Heart right ventricle (tissue), 16 donors: ENCODE data around the gene WDHD1. TPM values are rescaled to one million over a fixed set of nuclear protein-coding genes. Genes with fewer than 3 reads are reported as not detected.
"Not testable (repeated sequence)": the region's sequence is repeated elsewhere in the genome, so short reads cannot be mapped to it uniquely, and the experiment has no call there.

Experiments
- ATAC-seq, 8 donors: fragments of 200-7000 bp; cut with Tn5 transposase; one replicate each; pipeline ENCODE4 v1.9.1; 2020; ENCODE audit warnings: mild to moderate bottlenecking in 8 of 8, moderate library complexity in 8 of 8, moderate number of reproducible peaks in 1 of 8
- DNase-seq, 2 donors: peaks; one replicate each; pipeline ENCODE4 v3.0.0-alpha.2; 2020
- H3K27ac ChIP-seq, 10 donors: fragments of 200-600 bp; sonication (generic) in 2 of 10; one replicate each; pipeline versions ENCODE4 v1.5.0 to v1.8.0; 2020 to 2022; ENCODE audit warnings: mild to moderate bottlenecking in 3 of 10
- H3K27me3 ChIP-seq, 7 donors: fragments of 200-600 bp; one replicate each; pipeline ENCODE4 v1.8.0; 2021 to 2022; ENCODE audit warnings: mild to moderate bottlenecking in 2 of 7
- H3K36me3 ChIP-seq, 9 donors: fragments of 200-600 bp; sonication (generic) in 1 of 9; one replicate each; pipeline versions ENCODE4 v1.5.0 to v1.8.0; 2020 to 2022; ENCODE audit warnings: mild to moderate bottlenecking in 2 of 9
- H3K4me1 ChIP-seq, 9 donors: fragments of 200-600 bp; sonication (generic) in 1 of 9; one replicate each; pipeline versions ENCODE4 v1.5.0 to v1.8.0; 2020 to 2022; ENCODE audit warnings: mild to moderate bottlenecking in 4 of 9
- H3K4me3 ChIP-seq, 10 donors: fragments of 200-600 bp; sonication (generic) in 2 of 10; one replicate each; pipeline versions ENCODE4 v1.5.0 to v1.8.0; 2020 to 2022; ENCODE audit warnings: mild to moderate bottlenecking in 7 of 10, moderate library complexity in 2 of 10
- H3K9me3 ChIP-seq, 11 donors: fragments of 200-600 bp in 10 of 11; sonication (generic) in 2 of 11; one replicate each; pipeline versions ENCODE4 v1.5.0 to v1.8.0; 2013 to 2022; ENCODE audit warnings: mild to moderate bottlenecking in 2 of 11, control low read depth in 1 of 11, moderate library complexity in 1 of 11
- CTCF ChIP-seq, 9 donors: fragments of 200-600 bp; sonication (generic) in 2 of 9; IDR thresholded peaks; one replicate each; pipeline versions ENCODE4 v1.5.0 to v1.8.0; 2021 to 2022; ENCODE audit warnings: antibody characterized with exemption in 9 of 9, mild to moderate bottlenecking in 5 of 9, moderate library complexity in 1 of 9
- WGBS, 2 donors: extraction: QIAGEN DNeasy Blood & Tissue Kit; methylation state at CpG; one replicate each; pipeline ENCODE4 v1.1.7; 2013; ENCODE audit warnings: inconsistent platforms in 1 of 2; 5-methylcytosine and 5-hydroxymethylcytosine counted together
- intact Hi-C, 10 donors: fragments of 100-400 bp; cut with DNase I; formaldehyde crosslinking; loops; one replicate each; pipeline versions ENCODE4 v1.11.1 to v1.14.2; 2022
- polyA plus RNA-seq, 2 donors: library from polyadenylated mRNA; stranded (reverse); fragments of 200-250 nt; gene quantifications; one replicate each; pipeline ENCODE4 v1.2.3, GENCODE V29; 2013
- total RNA-seq, 10 donors: library from RNA; stranded (reverse); fragmentation: NEBNext Ultra II Directional in 3 of 10; extraction: Animal tissue kit (Norgen Biotek cat#: 25700) in 3 of 10; gene quantifications; one replicate each; pipeline versions ENCODE4 v1.2.1 to v1.2.4, GENCODE V29; 2021 to 2023
- donor health status: Arrhythmogenic right ventricular cardiomyopathy.
- donor health status: ischemic (EF 13 %, LVEDD 7.1; RV severe dilation, severe dysfunction).
- donor health status: healthy with polysubstance abuse.
- donor health status: DM: no; HTN: yes; CAD: no.
- donor health status: DM: no; HTN: no; CAD: no.
- donor health status: ischemic (EF 25% LVEDD 6.9; RV normal size, moderate dysfunction).
- donor health status: ischemic (EF 25% LVEDD 5.7; RV mildly dilated, moderate dysfunction).
- donor health status: healthy.
- donor health status: DM: yes; HTN: yes; CAD: no.
- donor health status: Ischemic cardiomyopathy.
- donor health status: ischemic (EF 35%, LVEDD 5.7; RV mildly dilated, moderate dysfunction).
- donor health status: nonischemic (EF 11% LVEDD 7.7; RV severe dilation, severe dysfunction).
- donor health status: DM: yes; HTN: yes; CAD: no.
- donor health status: PGD.
- donor health status: ischemic (EF 29% LVEDD 5.4; RV normal size, mild dysfunction).
- donor health status: nonischemic (EF 23%, LVEDD 6.1; RV moderate dilation, normal function).

WDHD1 gene
- total and polyA plus RNA-seq, 12 donors: 0.59 to 2.7 (median 1.9) TPM

- no peaks in the 10 kb centered on the region for H3K27me3 ChIP-seq
- no peaks in the 10 kb centered on the region for H3K9me3 ChIP-seq
- peaks cover 0 to 13% (median 0%) of the 10 kb centered on the region in 9 donors for H3K36me3 ChIP-seq
- no peak overlapping the region for H3K4me3 ChIP-seq
- no peak for TF ChIP-seq CTCF (IDR thresholded peaks at IDR 0.05)
- H3K4me1 ChIP-seq: no peaks in the 10 kb centered on the region
- no peak for ATAC-seq
- no peak for DNase-seq
- WGBS, 2 donors: 97 to 98% methylated on average over 4 of the region's 4 CpGs
- intact Hi-C loops: no loop called here
- no peak overlapping the region for H3K27ac ChIP-seq
Measured at GRCh38 chr14:54967496-54967895, 59.4 kb downstream of the WDHD1 start.

GRCh38 chr14:54955143-54955542, 71.8 kb downstream of the WDHD1 start:
- H3K27me3 ChIP-seq: no peaks in the 10 kb centered on the region
- ATAC-seq: no peak
- peaks cover 0 to 34% (median 0%) of the 10 kb centered on the region in 9 donors for H3K36me3 ChIP-seq
- H3K9me3 ChIP-seq: no peaks in the 10 kb centered on the region
- no peak for TF ChIP-seq CTCF (IDR thresholded peaks at IDR 0.05)
- no peak overlapping the region for H3K4me3 ChIP-seq
- H3K4me1 ChIP-seq: no peaks in the 10 kb centered on the region
- intact Hi-C loops: no loop called here
- DNase-seq: no peak
- H3K27ac ChIP-seq: no peak overlapping the region

GRCh38 chr14:54953609-54954008, 73.3 kb downstream of the WDHD1 start:
- DNase-seq, H3K27ac ChIP-seq, H3K27me3 ChIP-seq, H3K4me3 ChIP-seq, intact Hi-C loops, H3K9me3 ChIP-seq, ATAC-seq, H3K4me1 ChIP-seq: not testable (repeated sequence)
- 96 to 99% methylated on average over 3 of the region's 3 CpGs for WGBS, 2 donors
- H3K36me3 ChIP-seq: peaks cover 0 to 33% (median 0%) of the 10 kb centered on the region in 9 donors

DNA sequence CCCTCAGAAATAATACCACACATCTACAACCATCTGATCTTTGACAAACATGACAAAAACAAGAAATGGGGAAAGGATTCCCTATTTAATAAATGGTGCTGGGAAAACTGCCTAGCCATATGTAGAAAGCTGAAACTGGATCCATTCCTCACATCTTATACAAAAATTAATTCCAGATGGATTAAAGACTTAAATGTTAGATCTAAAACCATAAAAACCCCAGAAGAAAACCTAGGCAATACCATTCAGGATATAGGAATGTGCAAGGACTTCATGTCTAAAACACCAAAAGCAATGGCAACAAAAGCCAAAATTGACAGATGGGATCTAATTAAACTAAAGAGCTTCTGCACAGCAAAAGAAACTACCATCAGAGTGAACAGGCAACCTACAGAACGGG, 74.1 kb downstream of the WDHD1 start:
- H3K9me3 ChIP-seq, intact Hi-C loops, H3K27me3 ChIP-seq, H3K27ac ChIP-seq, DNase-seq, H3K4me1 ChIP-seq, ATAC-seq, H3K4me3 ChIP-seq: not testable (repeated sequence)
- WGBS, 2 donors: 88 to 98% methylated on average over 1 of the region's 1 CpG
- H3K36me3 ChIP-seq: peaks cover 0 to 34% (median 0%) of the 10 kb centered on the region in 9 donors

DNA sequence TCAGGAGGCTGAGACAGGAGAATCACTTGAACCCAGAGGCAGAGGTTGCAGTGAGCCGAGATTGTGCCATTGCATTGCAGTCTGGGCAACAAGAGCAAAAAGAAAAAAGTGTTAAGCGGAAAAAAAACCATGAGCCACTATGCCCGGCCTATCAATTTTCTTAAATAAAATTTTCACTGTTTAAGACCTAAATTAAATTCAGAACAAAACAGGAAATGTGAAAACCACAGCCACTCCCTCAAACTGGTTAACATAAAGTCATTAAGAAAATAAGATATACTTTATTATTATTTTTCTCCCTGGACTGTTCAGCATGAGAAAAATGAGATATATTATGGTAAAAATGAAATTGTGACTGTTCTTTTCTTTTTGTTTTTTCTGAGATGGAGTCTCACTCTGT, 79.7 kb downstream of the WDHD1 start:
- WGBS, 2 donors: 94 to 96% methylated on average over 3 of the region's 3 CpGs
- no peak for DNase-seq
- Histone ChIP-seq H3K27ac (no peak overlapping the region), H3K4me1 (no peaks in the 10 kb centered on the region), H3K9me3 (no peaks in the 10 kb centered on the region), H3K36me3 (peaks cover 0 to 8% (median 0%) of the 10 kb centered on the region in 9 donors), H3K27me3 (no peaks in the 10 kb centered on the region), H3K4me3 (no peak overlapping the region)
- TF ChIP-seq CTCF (IDR thresholded peaks at IDR 0.05): no peak
- ATAC-seq: no peak
- intact Hi-C loops: no loop called here
